LNCaP clone FGC (cell line): ENCODE measurements around the gene DLG5.

Experiments
- DNase-seq: peaks from one replicate; pipeline ENCODE4 v3.0.0-alpha.2; 2011; ENCODE audit warnings: low read depth
- H3K4me3 ChIP-seq: 2 replicates; pipeline ENCODE4 v1.5.1; 2011; ENCODE audit warnings: mild to moderate bottlenecking, low read depth, low read length, control low read depth
- TF ChIP-seq, protein P1 (sequence below): IDR thresholded peaks from 2 replicates; pipeline ENCODE4 v1.5.1; 2012; ENCODE audit warnings: mild to moderate bottlenecking; ENCODE audit not compliant: control insufficient read depth, insufficient read depth; ENCODE audit errors: extremely low read depth

The DLG5 gene

DNA sequence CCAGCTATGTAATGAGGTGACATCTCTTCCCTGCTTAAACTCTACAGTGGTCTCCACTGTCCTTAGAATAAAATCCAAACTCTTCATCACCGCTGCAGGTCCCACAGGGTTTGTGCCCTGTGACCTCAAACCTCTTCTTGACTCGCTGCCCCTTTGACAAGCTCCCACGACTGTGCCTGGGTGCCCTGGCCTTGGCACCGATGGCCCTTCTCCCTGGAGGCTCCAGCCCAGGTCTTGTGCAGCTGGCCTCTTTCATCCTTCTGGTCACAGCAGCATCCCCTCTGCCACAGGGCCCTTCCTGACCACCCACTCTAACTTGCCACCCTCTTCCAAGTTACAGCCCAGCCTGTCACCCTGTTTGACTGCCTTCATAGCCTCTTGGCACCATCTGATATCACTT, 108.2 kb downstream of the DLG5 start:
- no peak overlapping the region for H3K4me3 ChIP-seq
- no peak for DNase-seq
- TF ChIP-seq, protein P1, sequence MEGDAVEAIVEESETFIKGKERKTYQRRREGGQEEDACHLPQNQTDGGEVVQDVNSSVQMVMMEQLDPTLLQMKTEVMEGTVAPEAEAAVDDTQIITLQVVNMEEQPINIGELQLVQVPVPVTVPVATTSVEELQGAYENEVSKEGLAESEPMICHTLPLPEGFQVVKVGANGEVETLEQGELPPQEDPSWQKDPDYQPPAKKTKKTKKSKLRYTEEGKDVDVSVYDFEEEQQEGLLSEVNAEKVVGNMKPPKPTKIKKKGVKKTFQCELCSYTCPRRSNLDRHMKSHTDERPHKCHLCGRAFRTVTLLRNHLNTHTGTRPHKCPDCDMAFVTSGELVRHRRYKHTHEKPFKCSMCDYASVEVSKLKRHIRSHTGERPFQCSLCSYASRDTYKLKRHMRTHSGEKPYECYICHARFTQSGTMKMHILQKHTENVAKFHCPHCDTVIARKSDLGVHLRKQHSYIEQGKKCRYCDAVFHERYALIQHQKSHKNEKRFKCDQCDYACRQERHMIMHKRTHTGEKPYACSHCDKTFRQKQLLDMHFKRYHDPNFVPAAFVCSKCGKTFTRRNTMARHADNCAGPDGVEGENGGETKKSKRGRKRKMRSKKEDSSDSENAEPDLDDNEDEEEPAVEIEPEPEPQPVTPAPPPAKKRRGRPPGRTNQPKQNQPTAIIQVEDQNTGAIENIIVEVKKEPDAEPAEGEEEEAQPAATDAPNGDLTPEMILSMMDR, result no peak

- no peak overlapping the region for H3K4me3 ChIP-seq
- TF ChIP-seq, protein P1, result no peak
- DNase-seq, result no peak
These were observed 109.0 kb downstream of the DLG5 start for GRCh38 chr10:77817541-77817940.

- H3K4me3 ChIP-seq, result no peak overlapping the region
- no peak for DNase-seq
- TF ChIP-seq, protein P1, result no peak
These were observed 110.2 kb downstream of the DLG5 start for GRCh38 chr10:77816311-77816710.

GRCh38 chr10:77812741-77813140, 113.8 kb downstream of the DLG5 start:
- TF ChIP-seq, protein P1, result no peak
- no peak for DNase-seq
- H3K4me3 ChIP-seq, result no peak overlapping the region

DNA sequence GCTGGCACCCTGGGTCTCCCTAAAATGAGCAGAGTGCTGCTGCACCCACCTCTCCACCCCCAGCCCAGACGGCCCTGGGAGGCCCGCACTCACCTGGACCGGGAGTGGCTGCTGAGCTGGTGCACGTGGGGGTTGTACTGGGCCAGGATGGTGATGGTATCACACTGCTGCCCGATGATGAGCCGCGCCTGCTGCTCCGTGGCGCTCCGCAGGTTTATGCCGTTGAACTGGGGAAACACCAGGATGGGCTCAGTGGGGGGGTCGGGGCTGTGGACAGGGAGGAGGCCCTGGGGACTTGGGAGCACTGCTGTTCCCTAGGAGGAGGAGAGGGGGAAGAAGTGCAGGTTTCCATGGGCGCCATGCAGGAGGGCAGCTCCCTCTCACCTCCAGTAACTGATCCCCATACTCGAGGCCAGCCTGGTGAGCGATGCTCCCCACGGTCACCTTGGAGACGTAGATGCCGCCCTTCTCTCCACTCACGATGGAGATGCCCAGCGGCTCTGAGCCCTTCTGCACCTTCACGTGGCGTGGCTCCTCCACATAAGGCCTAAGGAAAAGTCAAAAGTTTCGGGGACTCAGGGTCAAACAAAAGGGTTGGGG, 114.6 kb downstream of the DLG5 start:
- H3K4me3 ChIP-seq, result no peak overlapping the region
- TF ChIP-seq, protein P1, result no peak
- DNase-seq, result no peak

DNA sequence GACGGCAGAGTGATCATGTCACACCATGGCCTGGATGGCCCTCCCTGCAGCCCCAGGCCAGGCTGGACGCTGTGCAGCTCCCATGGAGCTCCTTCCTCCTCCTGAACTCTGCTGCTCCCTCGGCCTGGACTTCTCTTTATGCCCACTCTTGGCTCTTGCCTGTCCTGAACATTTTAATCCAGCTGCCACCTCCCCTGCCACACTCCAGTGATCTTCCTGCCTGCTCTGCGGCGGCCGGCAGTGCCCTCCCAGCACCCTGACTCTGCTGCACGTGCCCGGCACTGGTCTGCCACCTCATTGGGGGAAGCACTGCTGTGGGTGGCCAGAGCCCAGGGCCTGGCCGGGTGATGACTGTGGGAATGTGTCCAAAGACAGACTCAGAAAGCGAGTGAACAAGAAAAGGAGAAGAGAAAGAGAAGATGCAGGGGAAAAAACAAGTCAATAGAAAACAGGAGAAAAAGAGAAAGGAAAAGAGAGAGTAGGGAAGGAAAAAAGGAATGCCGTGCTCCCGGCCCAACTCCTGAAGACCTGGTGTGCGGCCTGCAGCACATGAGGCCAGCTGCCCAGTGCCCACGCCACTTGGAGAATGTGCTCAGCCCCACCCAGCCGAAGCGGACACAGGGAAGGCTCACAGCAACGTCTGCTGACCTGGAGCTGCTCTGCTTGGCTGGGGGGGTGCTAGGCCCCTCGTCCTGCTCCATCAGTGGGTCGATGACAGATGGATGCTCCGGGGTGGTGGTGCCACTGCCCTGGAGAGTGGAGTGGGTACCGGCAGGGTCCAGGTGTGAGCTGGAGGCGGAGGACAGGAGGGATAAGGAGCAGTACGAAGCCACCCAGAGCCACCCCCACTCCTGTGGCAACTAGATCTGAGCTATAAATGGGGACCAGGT, 115.9 kb downstream of the DLG5 start:
- H3K4me3 ChIP-seq, result no peak overlapping the region
- TF ChIP-seq, protein P1, result no peak
- no peak for DNase-seq
